ENCODE results near the gene NKD1.

DNA sequence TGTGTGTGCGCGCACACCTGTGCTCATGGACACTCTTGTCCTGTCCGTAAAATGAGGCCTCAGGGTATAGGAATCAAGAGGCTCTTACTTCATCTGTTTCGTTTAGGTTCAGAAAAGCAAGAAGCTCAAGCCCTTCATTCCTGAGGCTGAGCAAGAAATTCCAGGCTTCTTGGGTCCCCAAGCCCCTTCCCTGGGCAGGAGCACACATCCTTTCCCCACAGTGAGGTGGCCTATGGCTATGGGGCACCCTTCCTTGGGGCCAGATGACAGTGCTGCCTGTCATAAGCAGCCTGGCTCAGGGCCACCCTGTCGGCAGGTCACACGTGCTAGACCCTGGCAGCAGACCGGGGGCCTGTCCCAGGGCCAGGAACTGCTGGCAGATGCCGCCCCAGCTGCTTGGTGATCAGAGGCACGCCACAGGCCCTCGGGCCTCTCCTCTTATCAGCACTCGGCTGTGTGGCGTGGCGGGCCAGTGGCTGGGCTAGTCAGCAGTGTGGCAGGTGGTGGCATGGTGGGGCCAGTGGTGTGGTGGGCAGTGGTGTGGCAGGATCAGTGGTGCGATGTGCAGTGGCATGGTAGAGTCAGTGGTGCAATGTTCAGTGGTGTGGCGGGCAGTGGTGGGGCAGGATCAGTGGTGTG is 50.2 kb downstream of the NKD1 start:
- TF ChIP-seq, protein P1, sequence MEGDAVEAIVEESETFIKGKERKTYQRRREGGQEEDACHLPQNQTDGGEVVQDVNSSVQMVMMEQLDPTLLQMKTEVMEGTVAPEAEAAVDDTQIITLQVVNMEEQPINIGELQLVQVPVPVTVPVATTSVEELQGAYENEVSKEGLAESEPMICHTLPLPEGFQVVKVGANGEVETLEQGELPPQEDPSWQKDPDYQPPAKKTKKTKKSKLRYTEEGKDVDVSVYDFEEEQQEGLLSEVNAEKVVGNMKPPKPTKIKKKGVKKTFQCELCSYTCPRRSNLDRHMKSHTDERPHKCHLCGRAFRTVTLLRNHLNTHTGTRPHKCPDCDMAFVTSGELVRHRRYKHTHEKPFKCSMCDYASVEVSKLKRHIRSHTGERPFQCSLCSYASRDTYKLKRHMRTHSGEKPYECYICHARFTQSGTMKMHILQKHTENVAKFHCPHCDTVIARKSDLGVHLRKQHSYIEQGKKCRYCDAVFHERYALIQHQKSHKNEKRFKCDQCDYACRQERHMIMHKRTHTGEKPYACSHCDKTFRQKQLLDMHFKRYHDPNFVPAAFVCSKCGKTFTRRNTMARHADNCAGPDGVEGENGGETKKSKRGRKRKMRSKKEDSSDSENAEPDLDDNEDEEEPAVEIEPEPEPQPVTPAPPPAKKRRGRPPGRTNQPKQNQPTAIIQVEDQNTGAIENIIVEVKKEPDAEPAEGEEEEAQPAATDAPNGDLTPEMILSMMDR (IDR thresholded peaks at IDR 0.05) = no peak
- TF ChIP-seq POLR2A (IDR thresholded peaks at IDR 0.05) (no peak), POLR2AphosphoS5 (IDR thresholded peaks at IDR 0.05) (no peak)
